Activated T-cell treated with anti-CD3 and anti-CD28 coated beads for 24 hours (primary cell): ENCODE results near the gene HOXD8.

Experiments used
- DNase-seq: peaks from one replicate; pipeline ENCODE4 v3.0.0-alpha.2; 2020; ENCODE audit warnings: low read depth

The HOXD8 gene

GRCh38 chr2:176174382-176174823 is 44.9 kb downstream of the HOXD8 start:
- no peak for DNase-seq

DNA sequence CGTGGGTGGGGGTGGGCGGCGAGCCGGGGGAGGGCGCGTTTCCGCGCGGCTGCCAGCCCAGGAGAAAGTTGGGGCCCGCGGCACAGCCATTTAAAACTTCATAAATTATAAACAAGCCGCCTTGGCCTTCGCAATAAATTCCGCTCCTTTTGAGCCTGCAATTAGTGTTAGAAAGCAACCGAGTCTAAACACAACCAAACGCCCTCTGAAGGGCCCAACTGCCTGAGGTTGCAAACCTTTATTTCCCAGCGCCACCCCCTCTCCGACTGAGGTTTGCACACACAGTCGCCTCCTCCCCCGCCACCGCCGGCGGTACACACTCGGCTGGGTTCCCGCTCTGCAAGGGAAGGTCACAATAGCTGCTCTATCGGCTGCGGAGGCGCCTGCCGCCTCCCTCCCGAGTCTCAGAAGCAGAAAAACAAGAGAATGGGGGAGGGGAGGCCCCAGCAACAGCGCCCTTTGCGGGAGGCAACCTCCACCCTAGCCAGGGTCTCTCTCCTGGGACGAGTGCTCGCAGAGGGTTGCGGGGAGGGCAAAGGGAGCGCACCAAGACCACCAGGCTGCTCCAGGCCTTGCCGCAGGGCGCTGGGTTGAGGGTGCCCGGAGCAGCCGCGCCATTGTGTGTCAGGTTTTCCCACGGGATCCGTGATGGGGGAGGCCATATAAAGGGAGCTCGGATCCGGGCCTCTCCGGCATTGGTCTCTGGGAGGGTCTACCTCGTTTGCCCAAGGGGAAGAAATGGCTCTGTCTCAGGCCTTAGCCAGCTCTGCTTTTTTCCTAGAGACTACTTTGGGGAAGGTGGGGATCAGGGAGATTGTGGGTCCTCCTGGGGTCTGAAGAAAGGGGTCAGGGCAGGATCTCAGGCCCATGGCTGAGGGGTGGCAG is 45.6 kb downstream of the HOXD8 start:
- DNase-seq, result no peak

- DNase-seq, result no peak
Measured at GRCh38 chr2:176175709-176176607, 46.5 kb downstream of the HOXD8 start.

GRCh38 chr2:176177580-176178037 is 48.1 kb downstream of the HOXD8 start:
- DNase-seq, result no peak

- no peak for DNase-seq
Measured at GRCh38 chr2:176178038-176178756, 48.7 kb downstream of the HOXD8 start.

DNA sequence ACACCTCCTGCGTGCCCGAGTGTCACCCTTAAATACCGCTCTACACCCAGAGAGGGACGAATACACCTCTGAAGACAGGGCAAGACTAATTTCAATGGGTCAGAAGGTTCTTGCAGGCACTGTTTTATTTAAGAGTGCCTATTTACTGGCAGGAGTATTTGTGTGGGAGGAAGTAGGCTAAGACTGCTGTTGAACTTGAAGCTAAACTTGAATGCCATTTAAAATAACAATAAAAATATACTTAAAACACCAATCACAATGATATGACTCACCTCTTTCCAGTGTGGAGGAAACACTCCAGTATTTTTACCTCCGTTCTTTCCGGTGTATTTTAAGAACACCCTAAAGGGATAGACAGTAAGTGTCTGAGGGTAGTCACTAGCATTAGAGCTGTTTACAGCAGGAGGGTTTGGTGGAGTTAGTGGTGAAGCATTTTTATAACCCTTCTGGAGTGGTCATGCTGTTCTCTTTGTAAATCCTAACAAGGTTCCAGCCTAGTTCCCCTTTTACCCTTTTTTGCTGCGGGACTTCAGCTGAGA is 49.3 kb downstream of the HOXD8 start:
- no peak for DNase-seq

- no peak for DNase-seq
Measured at GRCh38 chr2:176181551-176181950, 52.0 kb downstream of the HOXD8 start.
